HepG2 (cell line): Measurements from ENCODE around the gene IFNA6. TPM values are rescaled to one million over a fixed set of nuclear protein-coding genes. Genes with fewer than 3 reads are reported as not detected.

Experiments used
- ATAC-seq: fragments of 200-7000 bp; cut with Tn5 transposase; 3 replicates; pipeline ENCODE4 v1.9.1; 2020; ENCODE audit warnings: mild to moderate bottlenecking, moderate library complexity
- BruUV-seq: library from RNA; stranded (reverse); fragments of 400-500 nt; replicated peaks from 2 replicates; lab custom pipeline; 2021; lab: Mats Ljungman, UMichigan
- CTCF ChIA-PET: fragments of 300-600 bp; formaldehyde crosslinking; extraction: SDS; loops from one replicate; lab custom pipeline; 2021; ENCODE audit warnings: low total read pairs, inconsistent platforms, low intra/inter-chr PET ratio; lab: Yijun Ruan, JAX
- POLR2A ChIA-PET: fragments of 350-600 bp; sonication (Branson Sonifier 250); formaldehyde crosslinking; loops from one replicate; lab custom pipeline; 2020; ENCODE audit warnings: antibody characterized with exemption, inconsistent platforms; lab: Yijun Ruan, JAX
- DNase-seq: peaks from one replicate; pipeline ENCODE4 v3.0.0-alpha.2; 2015; ENCODE audit warnings: low spot score
- FAIRE-seq: peaks from 3 replicates; lab custom pipeline; 2011; peaks lifted over from hg19 to GRCh38; lab: Jason Lieb, UNC
- H2AFZ ChIP-seq: one replicate; pipeline ENCODE4 v1.6.1; 2011; ENCODE audit warnings: low read length, inconsistent platforms
- H3K27ac ChIP-seq: fragments of 300-600 bp; 3 replicates; pipeline ENCODE4 v1.8.0; 2011; ENCODE audit warnings: mixed run types, mild to moderate bottlenecking, mixed read lengths, low read length, inconsistent platforms; ENCODE audit not compliant: insufficient read depth; ENCODE audit errors: extremely low read length
- H3K27me3 ChIP-seq, 2 experiments: fragments of 200-600 bp in 1 of 2; 2 replicates in 1 of 2; 3 replicates in 1 of 2; pipeline versions ENCODE4 v1.6.0 to v1.8.0; 2011; ENCODE audit warnings: low read length in 2 of 2, mild to moderate bottlenecking in 2 of 2, moderate library complexity in 2 of 2, inconsistent platforms in 1 of 2; ENCODE audit not compliant: insufficient read depth in 2 of 2, control insufficient read depth in 1 of 2
- H3K36me3 ChIP-seq, 2 experiments: fragments of 200-600 bp in 1 of 2; replicated peaks in 1 of 2; 2 replicates in 1 of 2; 3 replicates in 1 of 2; pipeline versions ENCODE4 v1.5.1 to v1.8.0; 2011; ENCODE audit warnings: low read length in 2 of 2, inconsistent platforms in 1 of 2; ENCODE audit not compliant: insufficient read depth in 2 of 2, control insufficient read depth in 1 of 2
- H3K4me1 ChIP-seq: 2 replicates; pipeline ENCODE4 v1.5.1; 2012; ENCODE audit warnings: low read length, inconsistent platforms; ENCODE audit not compliant: insufficient read depth
- H3K4me2 ChIP-seq: 2 replicates; pipeline ENCODE4 v1.6.0; 2011; ENCODE audit warnings: low read depth, low read length, inconsistent platforms
- H3K4me3 ChIP-seq, 3 experiments: fragments of 200-600 bp in 1 of 3; sonication (generic), shearing (Covaris generic) in 1 of 3; replicated peaks in 1 of 3; 2 replicates each; pipeline ENCODE4 v1.5.1; 2011 to 2016; ENCODE audit warnings: low read length in 3 of 3, inconsistent platforms in 2 of 3, low read depth in 2 of 3, mild to moderate bottlenecking in 2 of 3, control low read depth in 1 of 3, mixed read lengths in 1 of 3; ENCODE audit not compliant: insufficient read depth in 1 of 3
- H3K79me2 ChIP-seq: one replicate; pipeline ENCODE4 v1.6.1; 2011; ENCODE audit warnings: low read length, inconsistent platforms; ENCODE audit not compliant: insufficient read depth
- H3K9ac ChIP-seq: 2 replicates; pipeline ENCODE4 v1.6.0; 2011; ENCODE audit warnings: mild to moderate bottlenecking, low read depth, low read length, inconsistent platforms; ENCODE audit not compliant: insufficient read depth
- H3K9me3 ChIP-seq: 2 replicates; pipeline ENCODE4 v1.5.1; 2012; ENCODE audit warnings: mild to moderate bottlenecking, low read length
- H4K20me1 ChIP-seq: 2 replicates; pipeline ENCODE4 v1.6.0; 2011; ENCODE audit warnings: inconsistent platforms, mild to moderate bottlenecking, low read length, moderate library complexity; ENCODE audit not compliant: insufficient read depth
- AGO1 ChIP-seq: fragments of 200-400 bp; formaldehyde crosslinking; IDR thresholded peaks from 2 replicates; pipeline ENCODE4 v1.6.1; 2017; ENCODE audit warnings: mild to moderate bottlenecking, low read depth, low read length, moderate library complexity; ENCODE audit not compliant: poor library complexity, severe bottlenecking
- FOXO1 ChIP-seq: sonication (generic); formaldehyde crosslinking; IDR thresholded peaks from 2 replicates; pipeline ENCODE4 v1.4.0; 2020; ENCODE audit warnings: missing genetic modification reagents
- MED1 ChIP-seq: sonication (generic); formaldehyde crosslinking; IDR thresholded peaks from 2 replicates; pipeline ENCODE4 v1.4.0; 2020; ENCODE audit warnings: missing genetic modification reagents
- ZNF772 ChIP-seq: sonication (generic); formaldehyde crosslinking; IDR thresholded peaks from 2 replicates; pipeline ENCODE4 v1.5.0; 2020; ENCODE audit warnings: mild to moderate bottlenecking, missing genetic modification reagents
- WGBS: methylation state at CpG from one replicate; pipeline ENCODE4 v1.1.6; 2017; ENCODE audit warnings: low lambda C conversion rate; 5-methylcytosine and 5-hydroxymethylcytosine counted together
- in situ Hi-C: cut with HindIII; loops from 2 replicates; pipeline ENCODE4 v1.10.0; 2017; ENCODE audit warnings: low pct_unique_long_range_greater_than_20kb; ENCODE audit not compliant: extremely low pct_ligation_motif_present
- intact Hi-C: fragments of 100-400 bp; cut with micrococcal nuclease; formaldehyde crosslinking; loops from one replicate; pipeline ENCODE4 v1.10.0; 2022; ENCODE audit not compliant: unreplicated experiment
- polyA plus RNA-seq, 8 experiments: library from polyadenylated mRNA; depleted of rRNA in 3 of 8; stranded (reverse) in 7 of 8; unstranded in 1 of 8; fragments of >200 nt; fragmentation: Illumina TruSeq in 4 of 8; extraction: Trizol in 4 of 8; gene quantifications; 2 replicates each; pipeline versions ENCODE4 v1.2.1 to v1.2.3, GENCODE V29; 2011 to 2016; ENCODE audit warnings: low read depth in 4 of 8, missing spikeins in 1 of 8, mixed read lengths in 1 of 8; ENCODE audit not compliant: insufficient read depth in 1 of 8
- total RNA-seq, 5 experiments: library from RNA; depleted of rRNA; stranded (reverse); fragments of >200 nt; fragmentation: Illumina TruSeq; extraction: Trizol; gene quantifications; 2 replicates each; pipeline ENCODE4 v1.2.3, GENCODE V29; 2016; ENCODE audit warnings: low read depth in 1 of 5
- TF ChIP-seq, protein P1 (sequence below): sonication (generic); formaldehyde crosslinking; IDR thresholded peaks from 2 replicates; pipeline ENCODE4 v1.5.0; 2020; ENCODE audit warnings: mild to moderate bottlenecking, missing genetic modification reagents, moderate library complexity

Gene IFNA6
- total and polyA plus RNA-seq, 2 of the 13 experiments (the other 11 are each of a cell fraction or from before 2014, with no cell fraction given), result not detected

DNA sequence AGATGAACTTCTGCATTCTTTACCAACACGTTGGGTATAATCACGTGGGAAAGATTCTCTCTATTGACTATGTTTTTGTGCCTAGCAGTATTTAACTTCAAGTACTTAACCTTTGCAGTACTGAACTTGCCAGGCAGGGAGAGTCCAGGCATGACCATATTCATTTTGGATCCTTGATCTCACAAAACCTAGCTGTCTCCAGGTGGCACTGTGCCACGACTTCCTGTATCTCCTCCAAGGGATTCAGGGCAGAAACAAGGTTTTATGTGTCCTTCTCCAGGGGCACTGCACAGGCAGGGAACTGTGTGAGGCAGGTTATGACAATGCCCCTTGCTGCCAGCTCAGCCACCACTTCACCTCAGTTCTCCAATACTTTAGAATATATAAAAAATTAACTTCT, 33.8 kb downstream of the IFNA6 start:
- 0% methylated on average over 3 of the region's 3 CpGs for WGBS
- no TSS peak for BruUV-seq
- H3K79me2 ChIP-seq, result no peaks in the 10 kb centered on the region
- H4K20me1 ChIP-seq, result no peaks in the 10 kb centered on the region
- in situ Hi-C loops, result loop anchor here (5.0 kb wide), 2 partner anchors 80 to 135 kb away; no protein-coding TSS in a partner anchor
- no peak overlapping the region for H3K9ac ChIP-seq
- ChIA-PET POLR2A (interaction anchor here (1.5 kb wide), 1 partner anchor 18 kb away, joined by 4 read pairs; the partner anchor contains the start of gene KLHL9), CTCF (interaction anchor here (1.9 kb wide), 1 partner anchor 79 kb away, joined by 6 read pairs; no protein-coding TSS in a partner anchor)
- no peak overlapping the region for H3K4me3 ChIP-seq
- TF ChIP-seq ZNF772 (no peak), AGO1 (no peak), FOXO1 (CRISPR knock-in tag) (no peak), MED1 (CRISPR knock-in tag) (no peak)
- TF ChIP-seq, protein P1, sequence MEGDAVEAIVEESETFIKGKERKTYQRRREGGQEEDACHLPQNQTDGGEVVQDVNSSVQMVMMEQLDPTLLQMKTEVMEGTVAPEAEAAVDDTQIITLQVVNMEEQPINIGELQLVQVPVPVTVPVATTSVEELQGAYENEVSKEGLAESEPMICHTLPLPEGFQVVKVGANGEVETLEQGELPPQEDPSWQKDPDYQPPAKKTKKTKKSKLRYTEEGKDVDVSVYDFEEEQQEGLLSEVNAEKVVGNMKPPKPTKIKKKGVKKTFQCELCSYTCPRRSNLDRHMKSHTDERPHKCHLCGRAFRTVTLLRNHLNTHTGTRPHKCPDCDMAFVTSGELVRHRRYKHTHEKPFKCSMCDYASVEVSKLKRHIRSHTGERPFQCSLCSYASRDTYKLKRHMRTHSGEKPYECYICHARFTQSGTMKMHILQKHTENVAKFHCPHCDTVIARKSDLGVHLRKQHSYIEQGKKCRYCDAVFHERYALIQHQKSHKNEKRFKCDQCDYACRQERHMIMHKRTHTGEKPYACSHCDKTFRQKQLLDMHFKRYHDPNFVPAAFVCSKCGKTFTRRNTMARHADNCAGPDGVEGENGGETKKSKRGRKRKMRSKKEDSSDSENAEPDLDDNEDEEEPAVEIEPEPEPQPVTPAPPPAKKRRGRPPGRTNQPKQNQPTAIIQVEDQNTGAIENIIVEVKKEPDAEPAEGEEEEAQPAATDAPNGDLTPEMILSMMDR, result 0 out of 2 replicates have a peak, but pooled peaks have one; percentile 4
- no peaks in the 10 kb centered on the region for H3K4me1 ChIP-seq
- ATAC-seq, result peak; percentile 50
- no peak overlapping the region for H2AFZ ChIP-seq
- intact Hi-C loops, result no loop called here
- FAIRE-seq, result no peak
- no peaks in the 10 kb centered on the region for H3K9me3 ChIP-seq
- no peak overlapping the region for H3K27ac ChIP-seq
- H3K36me3 ChIP-seq, result no peaks in the 10 kb centered on the region
- H3K4me2 ChIP-seq, result no peak overlapping the region
- no peaks in the 10 kb centered on the region for H3K27me3 ChIP-seq
- peak; percentile 4 for DNase-seq
